ENCODE measurements around the gene POMGNT1. TPM values are rescaled to one million over a fixed set of nuclear protein-coding genes. Genes with fewer than 3 reads are reported as not detected.

Gene POMGNT1
- total RNA-seq, 2 experiments from 2014 or later, result 21.1 to 29.0 TPM

DNA sequence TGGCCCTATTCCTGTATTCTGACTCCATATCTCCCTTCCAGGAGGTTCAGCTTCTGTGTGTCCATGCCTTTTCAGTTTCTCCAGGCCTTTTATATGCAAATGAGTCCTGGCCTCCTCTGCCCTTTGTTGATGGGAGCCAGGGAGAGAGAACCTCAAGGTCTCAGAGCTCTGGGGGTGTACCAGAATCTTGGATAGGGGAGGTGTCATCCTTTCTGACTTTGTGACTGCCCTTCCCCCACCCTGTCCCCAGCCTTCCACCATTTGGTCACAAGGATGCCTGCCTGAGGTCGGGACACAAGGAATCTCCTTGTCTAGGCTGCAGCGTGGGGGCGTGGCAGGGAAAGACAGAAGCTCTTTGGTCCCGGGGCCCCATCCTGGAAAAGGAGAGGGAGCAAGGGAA lies 23.5 kb upstream of the POMGNT1 start:
- intact Hi-C loops (cut with DNase I, micrococcal nuclease), result loop anchor here in 1 of 2 experiments (2.0 kb wide), 1 partner anchor 41 kb away; no protein-coding TSS in a partner anchor
- Histone ChIP-seq H3K27ac (ENCODE audit: low read depth in 1 of 2, low read length in 2 of 2) (no peak overlapping the region), H3K27me3 (ENCODE audit: control insufficient read depth in 1 of 2, insufficient read depth in 2 of 2, low read length in 2 of 2) (no peaks in the 10 kb centered on the region), H3K4me3 (ENCODE audit: low read length) (no peak overlapping the region), H3K4me1 (ENCODE audit: insufficient read depth, low read length) (peaks cover 4% of the 10 kb centered on the region), H3K36me3 (ENCODE audit: insufficient read depth, low read length) (no peaks in the 10 kb centered on the region), H3K9me3 (ENCODE audit: control insufficient read depth in 1 of 2, insufficient read depth in 1 of 2, low read length in 2 of 2) (no peaks in the 10 kb centered on the region)
- Mint-ChIP-seq H3K4me3 (no peak overlapping the region), H3K9me3 (no peaks in the 10 kb centered on the region), H3K27me3 (no peaks in the 10 kb centered on the region), H3K27ac (no peak overlapping the region), H3K36me3 (ENCODE audit: low read depth) (no peaks in the 10 kb centered on the region), H3K4me1 (ENCODE audit: low read depth) (no peaks in the 10 kb centered on the region)
- no peak for ATAC-seq (ENCODE audit: poor library complexity)
- POLR2A ChIA-PET, result no interaction called here
- TF ChIP-seq CTCF (IDR thresholded peaks at IDR 0.05), result no peak
- CTCF ChIA-PET, result no interaction called here
- DNase-seq, result no peak

DNA sequence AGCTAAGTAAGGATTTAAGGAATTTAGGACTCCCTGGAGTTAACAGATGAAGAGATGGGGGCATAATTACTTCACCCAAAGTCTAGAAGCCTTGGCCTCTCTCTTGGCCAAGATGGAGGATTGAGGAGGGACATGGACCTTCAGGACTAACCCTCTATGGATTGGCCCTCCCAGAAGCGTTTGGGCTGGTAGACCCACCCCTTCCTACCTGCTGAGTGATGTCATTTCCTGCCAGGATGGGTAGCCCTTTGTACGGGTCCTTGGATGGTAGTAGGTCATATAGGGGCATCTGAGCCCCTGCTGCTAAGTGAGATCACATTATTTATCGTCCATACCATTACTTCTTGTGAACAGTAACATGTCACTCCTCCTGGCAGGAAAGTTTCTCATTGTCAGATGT lies 22.6 kb upstream of the POMGNT1 start:
- Histone ChIP-seq H3K4me3 (ENCODE audit: low read length) (no peak overlapping the region), H3K27ac (ENCODE audit: low read depth in 1 of 2, low read length in 2 of 2) (no peak overlapping the region), H3K9me3 (ENCODE audit: control insufficient read depth in 1 of 2, insufficient read depth in 1 of 2, low read length in 2 of 2) (no peaks in the 10 kb centered on the region), H3K4me1 (ENCODE audit: insufficient read depth, low read length) (peaks cover 4% of the 10 kb centered on the region), H3K36me3 (ENCODE audit: insufficient read depth, low read length) (no peaks in the 10 kb centered on the region), H3K27me3 (ENCODE audit: control insufficient read depth in 1 of 2, insufficient read depth in 2 of 2, low read length in 2 of 2) (no peaks in the 10 kb centered on the region)
- Mint-ChIP-seq H3K9me3 (no peaks in the 10 kb centered on the region), H3K27me3 (no peaks in the 10 kb centered on the region), H3K4me1 (ENCODE audit: low read depth) (no peaks in the 10 kb centered on the region), H3K27ac (no peak overlapping the region), H3K36me3 (ENCODE audit: low read depth) (no peaks in the 10 kb centered on the region), H3K4me3 (no peak overlapping the region)
- DNase-seq, result no peak
- CTCF ChIA-PET, result no interaction called here
- POLR2A ChIA-PET, result no interaction called here
- TF ChIP-seq CTCF (IDR thresholded peaks at IDR 0.05), result no peak
- intact Hi-C loops (cut with DNase I, micrococcal nuclease), result no loop called here
- ATAC-seq (ENCODE audit: poor library complexity), result no peak

DNA sequence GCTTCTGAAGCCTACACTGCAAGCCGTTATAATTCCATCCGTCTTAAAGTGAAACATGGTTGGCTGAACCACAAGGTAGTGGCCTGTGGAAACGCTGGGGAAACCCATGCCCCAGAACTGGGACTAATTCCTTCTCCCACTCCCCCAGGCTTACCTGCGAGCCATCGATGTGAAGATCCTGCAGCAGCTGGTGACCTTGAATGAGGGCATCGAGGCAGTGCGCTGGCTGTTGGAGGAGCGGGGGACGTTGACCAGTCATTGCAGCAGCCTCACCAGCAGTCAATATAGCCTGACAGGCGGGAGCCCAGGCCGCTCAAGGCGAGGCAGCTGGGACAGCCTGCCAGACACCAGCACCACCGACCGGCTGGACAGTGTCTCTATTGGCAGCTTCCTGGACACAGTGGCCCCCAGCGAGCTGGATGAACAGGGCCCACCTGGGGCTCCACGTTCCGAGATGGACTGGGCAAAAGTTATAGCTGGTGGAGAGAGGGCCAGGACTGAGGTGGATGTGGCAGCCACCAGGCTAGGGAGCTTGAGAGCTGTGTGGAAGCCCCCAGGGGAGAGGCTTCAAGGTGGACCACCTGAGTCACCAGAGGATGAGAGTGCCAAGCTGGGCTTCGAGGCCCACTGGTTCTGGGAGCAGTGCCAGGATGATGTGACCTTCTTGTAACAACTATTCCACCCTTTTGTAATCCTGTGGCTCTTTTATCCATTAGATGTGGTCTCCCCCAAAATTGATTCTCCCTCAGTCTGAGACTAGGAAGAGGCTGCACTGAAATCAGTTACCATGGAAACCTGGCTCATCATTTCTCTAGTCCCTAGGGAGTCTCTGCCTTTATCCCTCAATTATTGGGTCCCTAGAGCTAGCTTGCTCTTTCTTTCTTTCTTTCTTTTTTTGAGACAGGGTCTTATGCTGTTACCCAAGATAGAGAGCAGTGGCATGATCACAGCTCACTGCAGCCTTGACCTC lies 21.6 kb upstream of the POMGNT1 start:
- no peaks in the 10 kb centered on the region for H3K9me3 Mint-ChIP-seq
- H3K4me3 Mint-ChIP-seq, result no peak overlapping the region
- H3K36me3 Mint-ChIP-seq (ENCODE audit: low read depth), result no peaks in the 10 kb centered on the region
- H3K27ac Mint-ChIP-seq, result no peak overlapping the region
- ATAC-seq (ENCODE audit: poor library complexity), result no peak
- Histone ChIP-seq H3K4me3 (ENCODE audit: low read length) (no peak overlapping the region), H3K9me3 (ENCODE audit: control insufficient read depth in 1 of 2, insufficient read depth in 1 of 2, low read length in 2 of 2) (no peaks in the 10 kb centered on the region), H3K4me1 (ENCODE audit: insufficient read depth, low read length) (peaks cover 4% of the 10 kb centered on the region), H3K27ac (ENCODE audit: low read depth in 1 of 2, low read length in 2 of 2) (no peak overlapping the region), H3K27me3 (ENCODE audit: control insufficient read depth in 1 of 2, insufficient read depth in 2 of 2, low read length in 2 of 2) (no peaks in the 10 kb centered on the region), H3K36me3 (ENCODE audit: insufficient read depth, low read length) (no peaks in the 10 kb centered on the region)
- POLR2A ChIA-PET, result no interaction called here
- no peak for DNase-seq
- intact Hi-C loops (cut with DNase I, micrococcal nuclease), result no loop called here
- CTCF ChIA-PET, result no interaction called here
- no peak for TF ChIP-seq CTCF (IDR thresholded peaks at IDR 0.05)
- H3K4me1 Mint-ChIP-seq (ENCODE audit: low read depth), result no peaks in the 10 kb centered on the region
- no peaks in the 10 kb centered on the region for H3K27me3 Mint-ChIP-seq

Measured in CD4-positive, alpha-beta T cell (primary cell).